Astrocyte (in vitro differentiated cells and primary cell): ENCODE data around the gene GFRA1. TPM values are rescaled to one million over a fixed set of nuclear protein-coding genes. Genes with fewer than 3 reads are reported as not detected.

Experiments
- DNase-seq: peaks from one replicate; pipeline ENCODE4 v3.0.0-alpha.2; 2010; ENCODE audit warnings: low read depth
- FAIRE-seq: peaks from 2 replicates; lab custom pipeline; 2011; peaks lifted over from hg19 to GRCh38; lab: Jason Lieb, UNC
- H2AFZ ChIP-seq: 2 replicates; pipeline ENCODE4 v1.6.0; 2012; ENCODE audit warnings: low read depth, low read length, inconsistent platforms
- H3K27ac ChIP-seq: 2 replicates; pipeline ENCODE4 v1.5.1; 2011; ENCODE audit warnings: low read depth, low read length, inconsistent platforms
- H3K27me3 ChIP-seq: 2 replicates; pipeline ENCODE4 v1.6.0; 2011; ENCODE audit warnings: low read length, inconsistent platforms; ENCODE audit not compliant: insufficient read depth
- H3K36me3 ChIP-seq: 2 replicates; pipeline ENCODE4 v1.5.1; 2011; ENCODE audit warnings: low read length, inconsistent platforms; ENCODE audit not compliant: insufficient read depth
- H3K4me1 ChIP-seq: 2 replicates; pipeline ENCODE4 v1.5.1; 2011; ENCODE audit warnings: low read length, inconsistent platforms; ENCODE audit not compliant: insufficient read depth
- H3K4me2 ChIP-seq: 2 replicates; pipeline ENCODE4 v1.6.0; 2012; ENCODE audit warnings: low read length, inconsistent platforms
- H3K4me3 ChIP-seq: 2 replicates; pipeline ENCODE4 v1.5.1; 2011; ENCODE audit warnings: low read depth, mild to moderate bottlenecking, low read length, inconsistent platforms; ENCODE audit not compliant: insufficient read depth
- H3K79me2 ChIP-seq: 2 replicates; pipeline ENCODE4 v1.6.0; 2012; ENCODE audit warnings: mild to moderate bottlenecking, low read length, inconsistent platforms; ENCODE audit not compliant: insufficient read depth
- H3K9ac ChIP-seq: 2 replicates; pipeline ENCODE4 v1.6.0; 2012; ENCODE audit warnings: mild to moderate bottlenecking, low read length, inconsistent platforms
- H3K9me3 ChIP-seq: 2 replicates; pipeline ENCODE4 v1.5.1; 2012; ENCODE audit warnings: low read depth, mild to moderate bottlenecking, low read length, inconsistent platforms; ENCODE audit not compliant: insufficient read depth
- H4K20me1 ChIP-seq: 2 replicates; pipeline ENCODE4 v1.6.0; 2012; ENCODE audit warnings: low read length, inconsistent platforms; ENCODE audit not compliant: insufficient read depth
- H3K27ac Mint-ChIP-seq: one replicate; pipeline ENCODE4 v1.8.0; 2021; ENCODE audit warnings: mild to moderate bottlenecking, mixed read lengths; ENCODE audit not compliant: unreplicated experiment
- H3K27me3 Mint-ChIP-seq: one replicate; pipeline ENCODE4 v1.8.0; 2021; ENCODE audit warnings: low read depth, mixed read lengths; ENCODE audit not compliant: unreplicated experiment
- H3K36me3 Mint-ChIP-seq: one replicate; pipeline ENCODE4 v1.8.0; 2021; ENCODE audit warnings: low read depth, mixed read lengths; ENCODE audit not compliant: unreplicated experiment
- H3K4me1 Mint-ChIP-seq: one replicate; pipeline ENCODE4 v1.8.0; 2021; ENCODE audit warnings: low read depth, mixed read lengths; ENCODE audit not compliant: unreplicated experiment
- H3K4me3 Mint-ChIP-seq: one replicate; pipeline ENCODE4 v1.8.0; 2021; ENCODE audit warnings: mild to moderate bottlenecking, moderate library complexity, mixed read lengths; ENCODE audit not compliant: unreplicated experiment
- H3K9me3 Mint-ChIP-seq: one replicate; pipeline ENCODE4 v1.8.0; 2021; ENCODE audit warnings: mild to moderate bottlenecking, mixed read lengths; ENCODE audit not compliant: unreplicated experiment
- CTCF ChIP-seq: IDR thresholded peaks from 2 replicates; pipeline ENCODE4 v1.5.1; 2011; ENCODE audit warnings: low read depth, mild to moderate bottlenecking, inconsistent platforms, low read length, moderate library complexity; ENCODE audit not compliant: insufficient read depth
- EZH2 ChIP-seq: IDR thresholded peaks from 2 replicates; pipeline ENCODE4 v1.6.1; 2012; ENCODE audit warnings: mild to moderate bottlenecking, low read length, inconsistent platforms; ENCODE audit not compliant: insufficient read depth
- total RNA-seq: library from RNA; stranded (reverse); gene quantifications from 2 replicates; pipeline ENCODE4 v1.2.1, GENCODE V29; 2021

The GFRA1 gene
- total RNA-seq, 1 donor from 2014 or later: 24.2 TPM

DNA sequence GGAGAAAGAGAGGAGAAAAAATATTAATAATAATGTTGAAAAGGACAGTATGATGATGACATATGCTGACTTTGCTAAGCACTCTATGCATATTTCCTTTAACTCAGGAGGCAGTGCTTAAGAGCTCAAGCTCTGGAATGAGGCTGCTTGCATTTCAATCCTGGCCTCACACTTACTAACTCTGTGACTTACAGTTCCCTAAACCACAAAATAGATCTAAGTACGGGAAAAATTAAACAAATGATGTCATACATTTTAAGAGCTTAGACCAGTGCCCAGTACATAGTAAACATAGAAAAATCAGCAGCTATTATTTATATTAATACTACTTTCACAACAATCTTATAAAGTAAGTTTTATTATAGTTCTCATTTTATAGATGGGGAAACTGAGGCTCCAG is 61.3 kb downstream of the GFRA1 start:
- Mint-ChIP-seq H3K27ac (peak overlapping the region; percentile 76), H3K4me3 (no peak overlapping the region), H3K36me3 (no peaks in the 10 kb centered on the region), H3K27me3 (peaks cover 4% of the 10 kb centered on the region), H3K9me3 (no peaks in the 10 kb centered on the region), H3K4me1 (peaks cover 27% of the 10 kb centered on the region)
- H3K4me1 ChIP-seq: peaks cover 3% of the 10 kb centered on the region
- no peaks in the 10 kb centered on the region for H3K79me2 ChIP-seq
- H3K27ac ChIP-seq: no peak overlapping the region
- FAIRE-seq: no peak
- TF ChIP-seq CTCF: no peak
- TF ChIP-seq EZH2: no peak
- no peak overlapping the region for H3K4me2 ChIP-seq
- no peaks in the 10 kb centered on the region for H4K20me1 ChIP-seq
- peak; percentile 90 for DNase-seq
- H3K27me3 ChIP-seq: no peaks in the 10 kb centered on the region
- H3K4me3 ChIP-seq: no peak overlapping the region
- no peaks in the 10 kb centered on the region for H3K36me3 ChIP-seq
- no peaks in the 10 kb centered on the region for H3K9me3 ChIP-seq
- no peak overlapping the region for H2AFZ ChIP-seq
- no peak overlapping the region for H3K9ac ChIP-seq

DNA sequence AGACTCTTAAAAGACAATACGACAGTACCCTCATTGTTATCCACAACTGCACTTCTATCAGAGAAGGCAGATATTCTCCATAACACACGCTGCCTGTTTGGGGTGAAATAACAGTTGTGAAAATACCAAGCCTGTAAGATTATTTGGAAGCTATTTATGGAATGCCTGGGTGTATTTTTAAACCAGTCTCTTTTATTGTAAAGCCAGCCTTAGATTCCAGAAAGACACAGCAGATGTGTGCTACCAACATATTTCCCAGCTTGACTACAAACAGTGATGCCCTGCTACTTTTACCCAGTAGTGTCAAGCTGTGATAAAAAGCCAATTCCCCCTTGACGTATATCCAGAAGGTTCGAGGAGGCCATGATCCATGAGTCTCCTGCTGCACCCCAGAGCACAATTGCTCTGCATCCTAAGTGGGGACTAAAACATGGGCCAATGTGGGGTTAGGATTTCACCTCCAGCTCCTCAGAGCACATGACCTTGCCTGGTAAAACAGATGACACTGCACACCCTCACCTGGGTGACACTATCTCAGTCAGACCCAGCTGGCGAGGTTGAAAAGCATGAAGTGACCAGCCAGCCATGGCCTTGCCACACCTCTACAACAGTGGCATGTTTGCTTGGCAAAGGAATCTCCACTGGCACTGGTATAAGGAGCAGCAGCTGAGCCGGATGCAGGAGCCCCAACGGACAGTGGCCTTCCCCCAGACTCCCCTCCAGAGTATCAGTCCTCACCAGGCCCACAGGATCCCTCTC is 62.2 kb downstream of the GFRA1 start:
- no peak overlapping the region for H3K4me3 ChIP-seq
- H3K9me3 Mint-ChIP-seq: no peaks in the 10 kb centered on the region
- H3K4me3 Mint-ChIP-seq: no peak overlapping the region
- no peaks in the 10 kb centered on the region for H4K20me1 ChIP-seq
- no peak for TF ChIP-seq CTCF
- no peak for TF ChIP-seq EZH2
- peaks cover 3% of the 10 kb centered on the region for H3K4me1 ChIP-seq
- H3K27ac ChIP-seq: no peak overlapping the region
- peaks cover 19% of the 10 kb centered on the region for H3K4me1 Mint-ChIP-seq
- no peak for FAIRE-seq
- H3K27me3 Mint-ChIP-seq: peaks cover 4% of the 10 kb centered on the region
- peak overlapping the region; percentile 76 for H3K27ac Mint-ChIP-seq
- H3K36me3 ChIP-seq: no peaks in the 10 kb centered on the region
- no peaks in the 10 kb centered on the region for H3K36me3 Mint-ChIP-seq
- no peak overlapping the region for H3K9ac ChIP-seq
- H3K9me3 ChIP-seq: no peaks in the 10 kb centered on the region
- H3K79me2 ChIP-seq: no peaks in the 10 kb centered on the region
- no peaks in the 10 kb centered on the region for H3K27me3 ChIP-seq
- no peak overlapping the region for H2AFZ ChIP-seq
- H3K4me2 ChIP-seq: no peak overlapping the region
- peak; percentile 26 for DNase-seq

DNA sequence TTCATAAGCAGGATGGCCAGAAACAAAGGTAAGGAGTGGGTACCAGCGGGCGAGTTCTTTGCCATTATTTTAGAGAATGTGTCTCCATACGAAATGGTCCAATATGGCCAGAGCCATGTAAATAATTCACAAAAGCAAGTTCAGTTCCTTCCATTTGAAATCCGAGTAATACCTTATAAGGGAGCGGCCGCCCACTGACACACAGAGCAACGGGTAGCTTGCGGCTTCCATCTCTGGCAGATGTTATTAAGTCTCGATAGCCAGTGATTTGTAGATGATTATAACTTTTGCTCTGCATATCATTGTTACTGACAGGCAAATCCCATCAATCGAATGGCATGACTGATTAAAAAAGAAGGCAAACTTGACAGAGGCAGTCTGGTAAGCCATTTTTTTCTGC is 63.2 kb downstream of the GFRA1 start:
- H3K9me3 Mint-ChIP-seq: no peaks in the 10 kb centered on the region
- TF ChIP-seq EZH2 (no peak), CTCF (no peak)
- no peak overlapping the region for H3K9ac ChIP-seq

More for the DNA sequence above, 63.2 kb downstream of the GFRA1 start:
- Histone ChIP-seq H3K4me3 (no peak overlapping the region), H4K20me1 (no peaks in the 10 kb centered on the region), H3K9me3 (no peaks in the 10 kb centered on the region), H2AFZ (no peak overlapping the region), H3K4me1 (peaks cover 3% of the 10 kb centered on the region), H3K27ac (no peak overlapping the region), H3K4me2 (no peak overlapping the region), H3K79me2 (no peaks in the 10 kb centered on the region), H3K36me3 (no peaks in the 10 kb centered on the region), H3K27me3 (no peaks in the 10 kb centered on the region)
- FAIRE-seq: no peak
- Mint-ChIP-seq H3K27ac (no peak overlapping the region), H3K4me1 (peaks cover 16% of the 10 kb centered on the region), H3K4me3 (no peak overlapping the region), H3K36me3 (no peaks in the 10 kb centered on the region), H3K27me3 (peaks cover 4% of the 10 kb centered on the region)
- no peak for DNase-seq
